Measurements from ENCODE around the gene SLC1A7. TPM values are rescaled to one million over a fixed set of nuclear protein-coding genes. Genes with fewer than 3 reads are reported as not detected.

The SLC1A7 gene
- total RNA-seq, 1 donor from 2014 or later: not detected

GRCh38 chr1:53172426-53173128, 30.1 kb upstream of the SLC1A7 start:
- no peak overlapping the region for H3K4me3 Mint-ChIP-seq (ENCODE audit: unreplicated experiment)
- H3K4me1 Mint-ChIP-seq (ENCODE audit: unreplicated experiment): peaks cover 11% of the 10 kb centered on the region
- TF ChIP-seq CTCF (IDR thresholded peaks at IDR 0.05): peak; percentile 42
- no peak for DNase-seq (ENCODE audit: extremely low spot score, unreplicated experiment)
- H3K27me3 Mint-ChIP-seq (ENCODE audit: unreplicated experiment): peaks cover 4% of the 10 kb centered on the region
- no peaks in the 10 kb centered on the region for H3K36me3 Mint-ChIP-seq (ENCODE audit: unreplicated experiment)
- H3K27ac Mint-ChIP-seq (ENCODE audit: unreplicated experiment): no peak overlapping the region
- no peaks in the 10 kb centered on the region for H3K9me3 Mint-ChIP-seq (ENCODE audit: unreplicated experiment)

- H3K36me3 Mint-ChIP-seq (ENCODE audit: unreplicated experiment): no peaks in the 10 kb centered on the region
- no peaks in the 10 kb centered on the region for H3K9me3 Mint-ChIP-seq (ENCODE audit: unreplicated experiment)
- peaks cover 7% of the 10 kb centered on the region for H3K27me3 Mint-ChIP-seq (ENCODE audit: unreplicated experiment)
- TF ChIP-seq CTCF (IDR thresholded peaks at IDR 0.05): no peak
- no peak for DNase-seq (ENCODE audit: extremely low spot score, unreplicated experiment)
- H3K4me3 Mint-ChIP-seq (ENCODE audit: unreplicated experiment): no peak overlapping the region
- H3K27ac Mint-ChIP-seq (ENCODE audit: unreplicated experiment): no peak overlapping the region
- H3K4me1 Mint-ChIP-seq (ENCODE audit: unreplicated experiment): peaks cover 2% of the 10 kb centered on the region
Observed at GRCh38 chr1:53166912-53167311, 24.5 kb upstream of the SLC1A7 start.

GRCh38 chr1:53166366-53166765, 23.9 kb upstream of the SLC1A7 start:
- Mint-ChIP-seq H3K27me3 (ENCODE audit: unreplicated experiment) (peaks cover 7% of the 10 kb centered on the region), H3K27ac (ENCODE audit: unreplicated experiment) (no peak overlapping the region), H3K4me1 (ENCODE audit: unreplicated experiment) (peaks cover 2% of the 10 kb centered on the region), H3K9me3 (ENCODE audit: unreplicated experiment) (no peaks in the 10 kb centered on the region), H3K36me3 (ENCODE audit: unreplicated experiment) (no peaks in the 10 kb centered on the region), H3K4me3 (ENCODE audit: unreplicated experiment) (no peak overlapping the region)
- DNase-seq (ENCODE audit: extremely low spot score, unreplicated experiment): no peak
- TF ChIP-seq CTCF (IDR thresholded peaks at IDR 0.05): no peak

GRCh38 chr1:53165408-53165961, 23.0 kb upstream of the SLC1A7 start:
- Mint-ChIP-seq H3K4me1 (ENCODE audit: unreplicated experiment) (peaks cover 2% of the 10 kb centered on the region), H3K4me3 (ENCODE audit: unreplicated experiment) (no peak overlapping the region), H3K27ac (ENCODE audit: unreplicated experiment) (no peak overlapping the region), H3K36me3 (ENCODE audit: unreplicated experiment) (no peaks in the 10 kb centered on the region), H3K27me3 (ENCODE audit: unreplicated experiment) (peaks cover 7% of the 10 kb centered on the region), H3K9me3 (ENCODE audit: unreplicated experiment) (no peaks in the 10 kb centered on the region)
- no peak for DNase-seq (ENCODE audit: extremely low spot score, unreplicated experiment)
- no peak for TF ChIP-seq CTCF (IDR thresholded peaks at IDR 0.05)

GRCh38 chr1:53163291-53163768, 20.9 kb upstream of the SLC1A7 start:
- no peaks in the 10 kb centered on the region for H3K36me3 Mint-ChIP-seq (ENCODE audit: unreplicated experiment)
- no peak for DNase-seq (ENCODE audit: extremely low spot score, unreplicated experiment)
- no peak overlapping the region for H3K27ac Mint-ChIP-seq (ENCODE audit: unreplicated experiment)
- no peaks in the 10 kb centered on the region for H3K9me3 Mint-ChIP-seq (ENCODE audit: unreplicated experiment)
- H3K4me3 Mint-ChIP-seq (ENCODE audit: unreplicated experiment): no peak overlapping the region
- peaks cover 7% of the 10 kb centered on the region for H3K27me3 Mint-ChIP-seq (ENCODE audit: unreplicated experiment)
- H3K4me1 Mint-ChIP-seq (ENCODE audit: unreplicated experiment): peaks cover 2% of the 10 kb centered on the region
- TF ChIP-seq CTCF (IDR thresholded peaks at IDR 0.05): no peak

Data from osteocyte (in vitro differentiated cells).